ENCODE measurements around the gene SORL1-AS1.

DNA sequence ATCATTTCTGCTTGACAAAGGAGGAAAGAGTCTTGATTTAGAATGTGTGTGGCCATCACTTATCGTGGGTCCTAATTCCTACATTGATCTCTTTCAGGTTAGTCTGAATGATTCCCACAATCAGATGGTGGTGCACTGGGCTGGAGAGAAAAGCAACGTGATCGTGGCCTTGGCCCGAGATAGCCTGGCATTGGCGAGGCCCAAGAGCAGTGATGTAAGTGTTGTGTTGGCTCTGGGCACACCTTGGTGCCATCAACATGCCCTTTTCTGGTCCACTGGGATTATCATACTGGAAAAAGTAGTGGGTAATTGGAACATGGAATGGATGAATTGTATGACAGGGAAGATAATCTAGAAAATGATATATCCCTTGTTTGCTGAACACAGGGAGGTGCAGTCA is 17.1 kb upstream of the SORL1-AS1 start:
- TF ChIP-seq, protein P1, sequence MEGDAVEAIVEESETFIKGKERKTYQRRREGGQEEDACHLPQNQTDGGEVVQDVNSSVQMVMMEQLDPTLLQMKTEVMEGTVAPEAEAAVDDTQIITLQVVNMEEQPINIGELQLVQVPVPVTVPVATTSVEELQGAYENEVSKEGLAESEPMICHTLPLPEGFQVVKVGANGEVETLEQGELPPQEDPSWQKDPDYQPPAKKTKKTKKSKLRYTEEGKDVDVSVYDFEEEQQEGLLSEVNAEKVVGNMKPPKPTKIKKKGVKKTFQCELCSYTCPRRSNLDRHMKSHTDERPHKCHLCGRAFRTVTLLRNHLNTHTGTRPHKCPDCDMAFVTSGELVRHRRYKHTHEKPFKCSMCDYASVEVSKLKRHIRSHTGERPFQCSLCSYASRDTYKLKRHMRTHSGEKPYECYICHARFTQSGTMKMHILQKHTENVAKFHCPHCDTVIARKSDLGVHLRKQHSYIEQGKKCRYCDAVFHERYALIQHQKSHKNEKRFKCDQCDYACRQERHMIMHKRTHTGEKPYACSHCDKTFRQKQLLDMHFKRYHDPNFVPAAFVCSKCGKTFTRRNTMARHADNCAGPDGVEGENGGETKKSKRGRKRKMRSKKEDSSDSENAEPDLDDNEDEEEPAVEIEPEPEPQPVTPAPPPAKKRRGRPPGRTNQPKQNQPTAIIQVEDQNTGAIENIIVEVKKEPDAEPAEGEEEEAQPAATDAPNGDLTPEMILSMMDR (IDR thresholded peaks at IDR 0.05; ENCODE audit: extremely low read depth in 1 of 2, insufficient read depth in 1 of 2, low read depth in 1 of 2, low read length in 2 of 2), result no peak
- TF ChIP-seq POLR2AphosphoS5 (IDR thresholded peaks at IDR 0.05; ENCODE audit: insufficient read depth, low read depth, low read length), result no peak
- no peak for TF ChIP-seq MYC (IDR thresholded peaks at IDR 0.05; ENCODE audit: low read depth, low read length)
- TF ChIP-seq POLR2A (IDR thresholded peaks at IDR 0.05; ENCODE audit: low read depth, low read length), result no peak
- no peak for TF ChIP-seq EZH2 (IDR thresholded peaks at IDR 0.05; ENCODE audit: borderline replicate concordance, low read depth, low read length, severe bottlenecking)
- TF ChIP-seq, protein P2, sequence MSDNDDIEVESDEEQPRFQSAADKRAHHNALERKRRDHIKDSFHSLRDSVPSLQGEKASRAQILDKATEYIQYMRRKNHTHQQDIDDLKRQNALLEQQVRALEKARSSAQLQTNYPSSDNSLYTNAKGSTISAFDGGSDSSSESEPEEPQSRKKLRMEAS (IDR thresholded peaks at IDR 0.05; ENCODE audit: insufficient read depth, insufficient read length), result no peak
- no peak for TF ChIP-seq JUN (IDR thresholded peaks at IDR 0.05; ENCODE audit: borderline replicate concordance, insufficient read depth, insufficient read length, low read depth)
